ENCODE results near the gene PAQR9. TPM values are rescaled to one million over a fixed set of nuclear protein-coding genes. Genes with fewer than 3 reads are reported as not detected.

The PAQR9 gene
- total RNA-seq, 4 donors from 2014 or later: not detected

DNA sequence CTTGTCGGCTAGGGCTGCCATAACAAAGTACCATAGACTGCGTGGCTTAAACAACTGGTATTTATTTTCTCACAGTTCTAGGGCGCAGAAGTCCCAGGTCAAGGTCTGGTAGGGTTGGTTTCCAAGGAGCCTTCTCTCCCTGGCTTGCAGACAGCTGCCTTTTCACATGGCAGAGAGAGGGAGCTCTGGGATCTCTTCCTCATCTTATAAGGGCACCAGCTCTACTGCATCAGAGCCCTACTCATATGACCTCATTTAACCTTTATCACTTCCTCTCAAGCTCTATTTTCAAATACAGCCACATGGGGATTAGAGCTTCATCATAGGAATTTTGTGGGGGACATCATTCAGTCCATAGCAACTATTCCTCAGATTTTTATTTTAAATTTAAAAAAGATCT is 17.6 kb upstream of the PAQR9 start:
- TF ChIP-seq, protein P1, sequence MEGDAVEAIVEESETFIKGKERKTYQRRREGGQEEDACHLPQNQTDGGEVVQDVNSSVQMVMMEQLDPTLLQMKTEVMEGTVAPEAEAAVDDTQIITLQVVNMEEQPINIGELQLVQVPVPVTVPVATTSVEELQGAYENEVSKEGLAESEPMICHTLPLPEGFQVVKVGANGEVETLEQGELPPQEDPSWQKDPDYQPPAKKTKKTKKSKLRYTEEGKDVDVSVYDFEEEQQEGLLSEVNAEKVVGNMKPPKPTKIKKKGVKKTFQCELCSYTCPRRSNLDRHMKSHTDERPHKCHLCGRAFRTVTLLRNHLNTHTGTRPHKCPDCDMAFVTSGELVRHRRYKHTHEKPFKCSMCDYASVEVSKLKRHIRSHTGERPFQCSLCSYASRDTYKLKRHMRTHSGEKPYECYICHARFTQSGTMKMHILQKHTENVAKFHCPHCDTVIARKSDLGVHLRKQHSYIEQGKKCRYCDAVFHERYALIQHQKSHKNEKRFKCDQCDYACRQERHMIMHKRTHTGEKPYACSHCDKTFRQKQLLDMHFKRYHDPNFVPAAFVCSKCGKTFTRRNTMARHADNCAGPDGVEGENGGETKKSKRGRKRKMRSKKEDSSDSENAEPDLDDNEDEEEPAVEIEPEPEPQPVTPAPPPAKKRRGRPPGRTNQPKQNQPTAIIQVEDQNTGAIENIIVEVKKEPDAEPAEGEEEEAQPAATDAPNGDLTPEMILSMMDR (IDR thresholded peaks at IDR 0.05; ENCODE audit: low read depth): no peak

DNA sequence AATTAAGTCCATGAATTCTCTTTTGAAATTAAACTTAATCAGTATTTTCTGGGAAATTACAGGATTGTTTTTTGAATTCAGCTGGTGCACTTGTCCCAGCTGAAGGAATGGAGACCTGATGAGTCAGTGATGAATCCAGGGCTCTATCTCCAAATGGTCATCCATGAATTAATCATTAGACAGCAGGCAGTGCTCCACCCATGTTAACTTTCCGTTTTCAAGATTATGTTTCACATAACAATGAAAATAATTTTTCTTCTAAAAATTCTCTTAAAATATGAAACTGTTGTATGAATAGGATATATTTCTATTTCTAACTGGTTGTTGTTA is 13.9 kb upstream of the PAQR9 start:
- TF ChIP-seq, protein P1 (IDR thresholded peaks at IDR 0.05; ENCODE audit: low read depth): no peak

DNA sequence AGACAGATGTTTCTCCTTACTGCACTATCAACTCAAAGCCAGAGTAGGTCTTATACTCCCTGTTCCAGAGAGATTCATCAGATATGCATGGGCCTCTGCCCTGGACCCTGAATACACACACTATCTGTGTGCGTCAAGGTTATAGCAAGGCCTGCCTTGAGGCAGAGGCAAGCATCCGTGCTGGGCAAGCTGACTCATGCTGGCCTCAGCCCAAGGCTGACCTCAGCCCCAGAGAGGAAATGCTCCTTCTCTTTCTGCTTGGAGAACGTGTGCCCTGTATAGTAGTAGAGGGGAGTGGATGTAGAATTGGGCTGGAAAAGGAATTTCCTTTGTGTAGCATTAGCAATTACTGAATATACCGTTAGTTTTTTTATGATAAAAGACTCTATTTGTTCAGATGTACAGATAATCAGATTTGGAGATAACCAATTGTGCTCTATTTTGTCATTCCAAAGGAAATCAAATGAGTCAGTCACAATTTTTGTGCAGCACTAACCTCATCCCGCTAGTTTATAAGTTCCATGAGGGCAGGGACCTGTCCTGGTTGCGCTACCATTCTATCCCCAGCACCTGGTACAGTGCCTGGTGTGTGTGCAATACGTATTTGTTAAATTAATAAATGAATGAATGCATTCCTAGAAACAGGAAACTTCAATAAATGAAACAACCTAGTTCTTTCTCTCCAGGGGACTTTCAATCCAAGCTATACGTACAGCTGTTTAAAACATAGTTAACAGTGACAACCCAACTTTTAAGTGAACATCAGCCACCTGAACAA is 13.3 kb upstream of the PAQR9 start:
- TF ChIP-seq, protein P1 (IDR thresholded peaks at IDR 0.05; ENCODE audit: low read depth): no peak

DNA sequence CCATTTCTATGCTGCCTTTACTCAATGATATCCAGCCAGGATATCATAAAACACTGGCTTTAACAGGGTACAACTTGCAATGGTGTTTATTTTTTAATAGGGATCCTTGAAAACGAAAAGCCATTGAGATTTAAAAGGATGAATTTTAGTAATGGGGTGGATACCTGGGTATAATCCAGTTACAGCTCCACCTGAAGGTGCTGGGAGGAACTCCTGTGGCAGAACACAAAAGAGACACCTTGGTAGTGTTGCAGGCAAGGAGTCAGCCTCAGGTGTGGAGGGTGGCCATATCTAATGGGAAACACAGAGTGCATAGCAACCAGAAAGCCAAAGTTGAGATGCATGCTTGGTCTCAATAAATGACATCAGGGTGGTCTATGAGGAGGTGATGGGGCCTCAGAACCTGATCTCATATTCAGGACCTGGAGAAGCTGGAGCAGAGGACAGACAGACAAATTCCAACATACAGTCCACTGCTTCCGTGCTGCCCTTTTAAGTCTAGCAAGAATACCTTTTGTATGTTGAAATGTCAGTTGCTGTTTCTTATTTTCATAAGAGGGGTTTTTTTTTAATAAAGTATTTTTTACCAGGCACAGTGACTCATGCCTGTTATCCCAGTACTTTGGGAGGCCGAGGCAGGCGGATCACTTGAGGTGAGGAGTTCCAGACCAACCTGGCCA is 12.0 kb upstream of the PAQR9 start:
- TF ChIP-seq, protein P1 (IDR thresholded peaks at IDR 0.05; ENCODE audit: low read depth): no peak

DNA sequence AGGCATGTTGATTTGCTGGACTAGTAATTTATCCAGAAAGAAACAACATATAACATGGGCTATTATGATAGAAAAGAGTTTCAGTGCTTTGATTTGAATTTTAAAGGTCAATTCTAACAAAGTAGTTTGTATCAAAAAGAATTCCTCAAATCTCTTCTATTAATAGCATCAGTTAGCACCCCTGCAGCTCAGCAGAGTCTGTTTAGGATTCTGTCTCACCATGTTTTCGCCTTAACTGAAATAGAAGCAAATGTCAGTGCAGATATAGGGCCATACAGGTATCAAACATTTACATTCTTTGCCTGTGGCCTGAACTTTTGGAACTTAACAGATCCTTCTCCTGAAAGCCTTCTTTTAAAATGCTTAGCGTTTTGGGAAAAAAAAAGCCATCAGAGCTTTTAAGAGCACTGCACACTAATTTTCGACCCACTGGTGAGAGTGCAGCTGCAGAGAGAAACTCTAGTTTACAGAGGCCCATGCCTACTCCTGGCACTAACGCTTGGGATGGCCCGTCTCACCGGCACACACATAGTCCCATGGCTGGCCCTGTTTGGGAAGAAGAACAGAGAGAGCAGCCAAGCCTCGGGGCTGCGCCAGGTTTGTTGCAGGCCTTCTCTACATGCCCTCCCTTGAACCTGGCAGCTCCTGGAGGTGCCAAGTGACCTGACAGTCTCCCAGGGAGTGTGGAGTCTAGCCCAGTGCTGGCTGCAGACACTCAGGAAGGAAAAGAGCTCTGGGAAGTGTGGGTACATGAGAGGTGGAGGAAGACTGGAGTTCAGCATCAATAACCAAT is 9.9 kb upstream of the PAQR9 start:
- TF ChIP-seq, protein P1 (IDR thresholded peaks at IDR 0.05; ENCODE audit: low read depth): no peak

DNA sequence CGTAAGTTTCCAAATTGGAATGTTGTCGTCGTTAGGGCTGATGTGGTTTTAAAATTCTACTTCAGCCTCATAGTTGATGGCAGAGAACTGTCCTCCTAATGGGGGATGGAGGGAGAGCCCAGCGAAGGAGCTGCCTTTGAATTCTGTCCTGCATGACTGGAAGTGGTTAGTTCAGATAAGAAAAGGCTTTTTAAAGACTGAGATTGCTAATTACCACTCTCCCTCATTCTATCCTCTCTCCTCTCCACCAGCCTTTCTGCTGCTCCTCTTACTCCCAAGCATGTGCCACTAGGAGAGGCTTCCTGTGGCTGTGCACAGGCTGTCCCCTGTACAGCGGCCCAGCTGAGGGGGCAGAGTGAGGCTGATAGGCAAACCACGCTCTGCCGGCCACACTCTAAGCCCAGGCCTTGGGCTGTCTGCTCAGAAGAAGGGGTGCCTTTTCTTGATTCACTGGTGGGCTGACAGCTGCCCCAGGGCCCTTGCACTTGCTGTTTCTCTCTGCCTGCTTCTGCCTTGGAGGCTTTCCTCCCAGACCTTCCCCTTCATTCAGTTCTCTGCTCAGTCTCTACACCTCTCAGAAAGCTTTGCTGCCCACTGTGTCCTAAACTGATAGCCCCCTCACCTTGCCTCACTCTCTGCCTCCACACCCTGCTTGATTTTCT is 8.7 kb upstream of the PAQR9 start:
- TF ChIP-seq, protein P1 (IDR thresholded peaks at IDR 0.05; ENCODE audit: low read depth): no peak

Measured in subcutaneous adipose tissue (tissue), 4 donors.